ENCODE data around the gene SPESP1.

SPESP1 gene

DNA sequence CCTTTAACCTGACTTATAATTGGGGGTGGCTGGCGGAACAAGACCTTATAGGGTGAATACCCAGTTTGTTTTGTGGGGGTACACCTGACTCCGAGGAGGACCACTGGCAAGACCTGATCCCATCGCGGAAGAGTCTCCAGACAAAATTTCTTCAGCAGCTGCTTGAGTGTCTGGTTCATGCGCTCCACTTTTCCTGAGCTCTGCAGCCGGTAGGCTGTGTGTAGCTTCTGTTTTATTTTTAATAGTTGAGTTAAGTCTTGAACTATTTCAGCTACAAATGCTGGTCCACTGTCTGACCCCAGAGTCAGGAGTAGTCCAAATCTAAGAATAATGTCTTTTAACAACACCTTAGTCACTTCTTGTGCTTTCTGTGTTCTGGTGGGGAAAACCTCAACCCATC is 63.0 kb downstream of the SPESP1 start:
- DNase-seq, result no peak

DNA sequence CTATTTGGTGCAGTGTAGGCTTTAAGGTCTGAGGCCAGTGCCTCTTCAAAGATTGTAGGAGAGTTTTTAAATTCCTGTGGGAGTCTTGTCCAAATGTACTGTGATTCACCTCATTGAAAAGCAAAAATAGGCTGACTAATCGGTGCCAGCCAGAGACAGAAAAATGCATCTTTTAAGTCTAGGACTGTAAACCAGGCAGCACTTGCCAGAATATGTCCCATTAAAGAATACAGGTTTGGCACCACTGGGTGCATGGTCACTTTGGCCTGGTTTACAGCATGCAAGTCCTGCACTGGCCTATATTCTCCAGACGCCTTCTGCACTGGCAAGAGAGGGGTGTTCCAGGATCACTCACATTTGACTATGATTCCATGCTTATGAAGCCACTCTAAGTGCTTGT is 63.8 kb downstream of the SPESP1 start:
- no peak for DNase-seq

DNA sequence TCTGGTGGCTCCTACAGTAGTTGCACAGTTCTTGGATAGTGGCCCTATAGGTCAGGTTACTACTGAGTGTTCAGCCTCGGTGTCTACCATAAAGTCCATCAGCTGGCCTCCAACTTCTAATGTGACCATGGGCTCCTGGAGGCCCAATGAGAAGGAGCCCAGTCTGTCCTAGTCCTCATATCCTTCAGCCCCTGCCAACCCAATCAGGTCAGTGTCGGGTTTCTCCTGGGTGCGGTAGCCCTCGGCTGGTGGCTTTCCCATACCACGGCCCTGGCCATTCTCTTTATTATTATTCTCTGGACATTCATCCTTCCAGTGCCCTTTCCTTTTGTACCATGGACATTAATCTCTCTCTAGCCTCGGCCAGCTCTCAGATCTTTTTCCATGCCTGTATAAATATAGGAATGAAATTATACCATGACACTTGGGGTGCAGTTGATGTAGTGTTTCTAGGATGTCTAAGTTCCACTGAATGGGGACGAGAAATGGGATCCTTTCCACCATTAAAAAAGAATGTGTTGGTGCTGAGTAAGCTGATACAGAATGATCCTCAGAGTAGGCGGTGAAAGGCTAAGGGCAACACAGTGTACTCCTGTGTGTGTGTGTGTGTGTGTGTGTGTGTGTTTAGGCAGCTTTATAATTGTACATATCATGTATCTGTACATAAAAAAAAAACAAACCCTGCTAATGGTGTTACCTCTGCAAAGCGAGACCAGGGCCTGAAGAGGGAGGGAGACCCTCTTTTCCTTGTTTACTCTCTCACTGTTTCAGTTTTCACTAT is 64.8 kb downstream of the SPESP1 start:
- DNase-seq, result peak; percentile 75
